ENCODE measurements around the gene SRPX2. TPM values are rescaled to one million over a fixed set of nuclear protein-coding genes. Genes with fewer than 3 reads are reported as not detected.

The SRPX2 gene
- total and polyA plus RNA-seq, 2 experiments from 2014 or later = 22.9 to 24.9 TPM

DNA sequence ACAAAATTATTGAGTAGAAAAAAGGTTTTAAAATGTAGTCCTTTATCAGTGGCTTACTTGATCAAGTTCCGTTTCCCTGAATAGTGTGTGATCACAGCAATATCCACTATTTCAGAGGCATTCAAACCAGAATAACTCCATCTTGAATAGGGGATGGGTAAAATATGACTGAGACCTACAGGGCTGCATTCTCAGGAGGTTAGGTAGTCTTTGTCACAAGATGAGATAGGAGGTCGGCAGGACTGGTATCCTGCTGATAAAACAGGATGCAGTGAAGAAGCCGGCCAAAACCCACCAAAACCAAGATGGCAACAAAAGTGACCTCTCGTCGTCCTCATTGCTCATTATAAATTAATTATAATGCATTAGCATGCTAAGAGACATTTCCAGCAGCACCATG lies 32.0 kb upstream of the SRPX2 start:
- no peak overlapping the region for H3K27ac ChIP-seq
- no peak overlapping the region for H3K4me2 ChIP-seq

DNA sequence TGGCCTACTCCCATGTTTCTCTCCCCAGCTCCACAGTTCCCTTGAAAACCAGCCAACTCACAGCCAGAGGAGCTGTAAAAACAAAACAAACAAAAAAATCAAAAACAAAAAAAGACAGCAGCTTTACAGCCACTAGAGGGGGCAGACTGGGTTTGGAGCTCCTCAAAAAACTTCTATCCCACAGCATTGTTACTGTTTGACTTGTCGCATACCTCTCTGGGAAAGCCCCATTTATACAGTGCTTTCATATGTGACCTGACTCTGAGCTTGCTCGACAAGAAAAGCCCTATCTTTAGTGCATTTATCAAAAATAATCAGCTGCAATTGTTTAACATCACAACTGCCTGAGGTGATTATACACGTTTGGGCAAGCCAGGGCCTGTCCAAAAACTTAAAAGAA lies 29.0 kb upstream of the SRPX2 start:
- TF ChIP-seq CTCF (IDR thresholded peaks at IDR 0.05; ENCODE audit: poor library complexity) (peak; percentile 54), EZH2 (IDR thresholded peaks at IDR 0.05; ENCODE audit: borderline replicate concordance) (no peak)
- Histone ChIP-seq H3K79me2 (no peaks in the 10 kb centered on the region), H3K4me3 (no peak overlapping the region), H3K36me3 (replicated peaks; ENCODE audit: insufficient read depth, low read depth) (no peaks in the 10 kb centered on the region), H2AFZ (no peak overlapping the region), H3K27me3 (no peaks in the 10 kb centered on the region), H3K4me1 (ENCODE audit: insufficient read depth) (no peaks in the 10 kb centered on the region), H3K27ac (peak overlapping the region; percentile 4), H3K9me3 (ENCODE audit: low read depth) (no peaks in the 10 kb centered on the region), H3K9me2 (replicated peaks; ENCODE audit: insufficient read depth) (no peaks in the 10 kb centered on the region), H3K4me2 (no peak overlapping the region), H4K20me1 (ENCODE audit: insufficient read depth, poor library complexity, severe bottlenecking) (no peaks in the 10 kb centered on the region)
- DNase-seq (ENCODE audit: low spot score) = peak; percentile 55
- WGBS (ENCODE audit: low lambda C conversion rate, missing lambda C conversion rate) = 29% methylated on average over 3 of the region's 3 CpGs

More for the DNA sequence above, 32.0 kb upstream of the SRPX2 start:
- TF ChIP-seq EZH2 (IDR thresholded peaks at IDR 0.05; ENCODE audit: borderline replicate concordance) (no peak), CTCF (IDR thresholded peaks at IDR 0.05; ENCODE audit: poor library complexity) (no peak), EZH2phosphoT487 (IDR thresholded peaks at IDR 0.05; ENCODE audit: low read depth, severe bottlenecking, unreplicated experiment) (no peak)
- Histone ChIP-seq H4K20me1 (ENCODE audit: insufficient read depth, poor library complexity, severe bottlenecking) (no peaks in the 10 kb centered on the region), H3K36me3 (replicated peaks; ENCODE audit: insufficient read depth, low read depth) (no peaks in the 10 kb centered on the region), H3K4me3 (no peak overlapping the region), H3K4me1 (ENCODE audit: insufficient read depth) (no peaks in the 10 kb centered on the region), H3K9me3 (ENCODE audit: low read depth) (no peaks in the 10 kb centered on the region), H3K9me2 (replicated peaks; ENCODE audit: insufficient read depth) (no peaks in the 10 kb centered on the region), H3K79me2 (no peaks in the 10 kb centered on the region), H2AFZ (no peak overlapping the region), H3K27me3 (no peaks in the 10 kb centered on the region)
- no peak for DNase-seq (ENCODE audit: low spot score)
- 73% methylated on average over 5 of the region's 5 CpGs for WGBS (ENCODE audit: low lambda C conversion rate, missing lambda C conversion rate)

DNA sequence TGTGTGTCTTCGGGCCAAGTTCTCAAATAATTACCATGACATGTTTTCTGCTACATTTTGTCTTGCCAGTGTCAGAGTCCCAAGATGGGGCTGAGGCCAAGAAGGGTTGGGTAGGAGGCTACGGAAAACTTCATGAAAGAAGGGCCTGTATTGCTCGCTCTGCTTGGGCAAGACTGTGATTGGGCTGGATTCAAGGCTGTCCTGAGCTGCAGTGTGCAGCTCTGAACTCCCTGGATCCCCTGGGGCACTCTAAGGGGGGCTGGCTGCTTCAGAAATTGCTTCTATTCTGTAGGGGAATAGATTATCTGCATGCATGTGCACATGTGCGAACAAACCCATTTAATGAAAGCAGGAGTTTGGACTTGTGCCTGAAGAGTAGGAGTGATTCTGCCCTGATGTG lies 21.0 kb upstream of the SRPX2 start:
- Histone ChIP-seq H3K79me2 (no peaks in the 10 kb centered on the region), H3K9me3 (ENCODE audit: low read depth) (no peaks in the 10 kb centered on the region), H3K27ac (no peak overlapping the region), H3K4me2 (no peak overlapping the region), H3K4me3 (no peak overlapping the region), H3K4me1 (ENCODE audit: insufficient read depth) (no peaks in the 10 kb centered on the region), H2AFZ (no peak overlapping the region), H3K36me3 (replicated peaks; ENCODE audit: insufficient read depth, low read depth) (no peaks in the 10 kb centered on the region), H4K20me1 (ENCODE audit: insufficient read depth, poor library complexity, severe bottlenecking) (no peaks in the 10 kb centered on the region), H3K9me2 (replicated peaks; ENCODE audit: insufficient read depth) (no peaks in the 10 kb centered on the region), H3K27me3 (no peaks in the 10 kb centered on the region)
- no peak for DNase-seq (ENCODE audit: low spot score)
- WGBS (ENCODE audit: low lambda C conversion rate, missing lambda C conversion rate) = 66% methylated on average over 4 of the region's 4 CpGs
- TF ChIP-seq CTCF (IDR thresholded peaks at IDR 0.05; ENCODE audit: poor library complexity) = no peak
- TF ChIP-seq EZH2phosphoT487 (IDR thresholded peaks at IDR 0.05; ENCODE audit: low read depth, severe bottlenecking, unreplicated experiment) = no peak
- TF ChIP-seq EZH2 (IDR thresholded peaks at IDR 0.05; ENCODE audit: borderline replicate concordance) = no peak

- Histone ChIP-seq H3K9me2 (replicated peaks; ENCODE audit: insufficient read depth) (no peaks in the 10 kb centered on the region), H3K36me3 (replicated peaks; ENCODE audit: insufficient read depth, low read depth) (no peaks in the 10 kb centered on the region), H2AFZ (no peak overlapping the region), H3K4me2 (no peak overlapping the region), H3K27ac (no peak overlapping the region), H3K79me2 (no peaks in the 10 kb centered on the region), H4K20me1 (ENCODE audit: insufficient read depth, poor library complexity, severe bottlenecking) (no peaks in the 10 kb centered on the region), H3K27me3 (no peaks in the 10 kb centered on the region), H3K9me3 (ENCODE audit: low read depth) (no peaks in the 10 kb centered on the region), H3K4me1 (ENCODE audit: insufficient read depth) (no peaks in the 10 kb centered on the region), H3K4me3 (no peak overlapping the region)
- 82% methylated on average over 5 of the region's 5 CpGs for WGBS (ENCODE audit: low lambda C conversion rate, missing lambda C conversion rate)
- TF ChIP-seq EZH2phosphoT487 (IDR thresholded peaks at IDR 0.05; ENCODE audit: low read depth, severe bottlenecking, unreplicated experiment) = no peak
- TF ChIP-seq CTCF (IDR thresholded peaks at IDR 0.05; ENCODE audit: poor library complexity) = no peak
- TF ChIP-seq EZH2 (IDR thresholded peaks at IDR 0.05; ENCODE audit: borderline replicate concordance) = no peak
- no peak for DNase-seq (ENCODE audit: low spot score)
Observed at GRCh38 chrX:100625985-100626491, 18.0 kb upstream of the SRPX2 start.
